AG09319 (cell line): ENCODE results near the gene KCND3.

Source experiments
- DNase-seq: peaks from one replicate; pipeline ENCODE4 v3.0.0-alpha.2; 2010; ENCODE audit warnings: low read depth; ENCODE audit errors: extremely low read depth
- TF ChIP-seq, protein P1 (sequence below): IDR thresholded peaks from 2 replicates; pipeline ENCODE4 v1.5.1; 2011; ENCODE audit warnings: low read depth, mild to moderate bottlenecking, inconsistent platforms, low read length, moderate library complexity

KCND3 gene

DNA sequence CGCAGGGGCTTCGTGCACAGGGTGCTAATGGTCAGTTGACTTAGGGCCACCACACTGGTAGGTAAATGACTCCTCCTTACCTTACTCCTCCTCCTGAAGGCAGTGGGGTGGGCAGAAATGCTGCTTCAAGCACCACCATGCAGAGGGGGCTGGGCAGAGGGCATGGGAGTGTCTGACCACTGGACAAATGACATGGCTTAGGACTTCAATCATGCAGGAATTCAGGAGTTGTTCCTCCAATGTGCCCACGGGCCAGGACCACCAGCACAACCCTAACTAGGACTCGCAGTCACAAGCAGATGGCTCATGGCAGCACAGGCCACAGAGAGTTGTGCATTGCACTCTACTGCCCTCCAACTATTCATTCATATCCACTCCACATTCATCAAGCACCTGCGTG is 65.7 kb downstream of the KCND3 start:
- TF ChIP-seq, protein P1, sequence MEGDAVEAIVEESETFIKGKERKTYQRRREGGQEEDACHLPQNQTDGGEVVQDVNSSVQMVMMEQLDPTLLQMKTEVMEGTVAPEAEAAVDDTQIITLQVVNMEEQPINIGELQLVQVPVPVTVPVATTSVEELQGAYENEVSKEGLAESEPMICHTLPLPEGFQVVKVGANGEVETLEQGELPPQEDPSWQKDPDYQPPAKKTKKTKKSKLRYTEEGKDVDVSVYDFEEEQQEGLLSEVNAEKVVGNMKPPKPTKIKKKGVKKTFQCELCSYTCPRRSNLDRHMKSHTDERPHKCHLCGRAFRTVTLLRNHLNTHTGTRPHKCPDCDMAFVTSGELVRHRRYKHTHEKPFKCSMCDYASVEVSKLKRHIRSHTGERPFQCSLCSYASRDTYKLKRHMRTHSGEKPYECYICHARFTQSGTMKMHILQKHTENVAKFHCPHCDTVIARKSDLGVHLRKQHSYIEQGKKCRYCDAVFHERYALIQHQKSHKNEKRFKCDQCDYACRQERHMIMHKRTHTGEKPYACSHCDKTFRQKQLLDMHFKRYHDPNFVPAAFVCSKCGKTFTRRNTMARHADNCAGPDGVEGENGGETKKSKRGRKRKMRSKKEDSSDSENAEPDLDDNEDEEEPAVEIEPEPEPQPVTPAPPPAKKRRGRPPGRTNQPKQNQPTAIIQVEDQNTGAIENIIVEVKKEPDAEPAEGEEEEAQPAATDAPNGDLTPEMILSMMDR: no peak
- DNase-seq: no peak

DNA sequence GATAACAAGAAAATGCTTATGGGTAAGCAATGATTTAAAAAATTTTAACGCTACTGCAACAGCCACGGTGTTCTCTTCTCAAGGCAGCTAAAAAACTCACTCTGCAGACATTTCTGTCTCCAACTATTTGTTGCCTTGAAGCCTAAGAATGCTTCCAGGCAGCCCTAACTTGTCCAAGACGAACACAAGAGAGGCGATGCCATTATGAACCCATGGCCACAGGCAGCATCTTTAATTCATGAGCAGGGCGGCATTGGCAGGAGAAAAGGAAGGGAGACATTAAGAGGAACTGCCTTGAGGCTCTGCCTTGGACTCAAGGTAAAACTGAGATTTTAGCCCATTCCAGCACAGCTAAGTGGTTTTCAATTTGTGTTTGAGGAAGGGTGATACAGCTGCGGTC is 67.5 kb downstream of the KCND3 start:
- DNase-seq: no peak

DNA sequence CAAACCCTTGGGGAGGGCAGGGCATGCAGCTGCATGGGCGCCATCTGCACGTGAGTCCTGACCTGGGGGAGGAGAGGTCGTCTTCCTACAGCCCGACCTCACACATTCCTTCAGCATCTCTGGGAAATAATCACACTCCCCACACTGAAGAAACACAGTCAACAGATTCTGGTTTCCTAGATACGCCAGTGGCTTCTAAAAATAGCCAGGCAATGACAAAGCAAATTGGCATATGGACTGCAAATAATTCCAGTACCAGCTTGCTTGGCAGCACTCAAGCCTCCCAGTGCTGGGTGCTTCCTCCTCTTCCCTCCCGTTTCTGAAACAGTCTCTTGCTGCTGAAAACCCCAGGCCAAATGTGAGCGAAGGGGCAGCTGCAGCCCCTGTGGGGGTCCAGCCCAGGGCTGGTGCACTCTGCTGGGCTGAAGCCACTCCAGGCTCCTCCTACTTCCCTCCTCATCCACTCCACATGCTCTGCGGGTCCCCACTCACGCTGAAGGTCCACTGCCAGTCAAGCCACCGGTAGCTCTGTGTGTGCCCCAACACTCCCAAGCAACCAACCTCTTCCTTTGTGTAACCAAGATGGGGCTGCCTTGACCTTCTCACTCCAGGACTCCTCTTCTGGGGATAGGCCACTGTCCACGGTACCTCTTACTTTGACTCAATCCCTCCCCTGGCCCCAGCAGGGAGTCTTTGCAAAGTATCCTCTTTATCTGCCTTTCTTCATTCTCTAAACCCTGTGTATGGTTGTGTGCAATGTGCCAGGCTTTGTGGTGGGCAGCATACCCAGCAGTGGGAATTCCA is 69.0 kb downstream of the KCND3 start:
- TF ChIP-seq, protein P1: no peak
- peak; percentile 3 for DNase-seq

More for the DNA sequence above, 67.5 kb downstream of the KCND3 start:
- TF ChIP-seq, protein P1: no peak

DNA sequence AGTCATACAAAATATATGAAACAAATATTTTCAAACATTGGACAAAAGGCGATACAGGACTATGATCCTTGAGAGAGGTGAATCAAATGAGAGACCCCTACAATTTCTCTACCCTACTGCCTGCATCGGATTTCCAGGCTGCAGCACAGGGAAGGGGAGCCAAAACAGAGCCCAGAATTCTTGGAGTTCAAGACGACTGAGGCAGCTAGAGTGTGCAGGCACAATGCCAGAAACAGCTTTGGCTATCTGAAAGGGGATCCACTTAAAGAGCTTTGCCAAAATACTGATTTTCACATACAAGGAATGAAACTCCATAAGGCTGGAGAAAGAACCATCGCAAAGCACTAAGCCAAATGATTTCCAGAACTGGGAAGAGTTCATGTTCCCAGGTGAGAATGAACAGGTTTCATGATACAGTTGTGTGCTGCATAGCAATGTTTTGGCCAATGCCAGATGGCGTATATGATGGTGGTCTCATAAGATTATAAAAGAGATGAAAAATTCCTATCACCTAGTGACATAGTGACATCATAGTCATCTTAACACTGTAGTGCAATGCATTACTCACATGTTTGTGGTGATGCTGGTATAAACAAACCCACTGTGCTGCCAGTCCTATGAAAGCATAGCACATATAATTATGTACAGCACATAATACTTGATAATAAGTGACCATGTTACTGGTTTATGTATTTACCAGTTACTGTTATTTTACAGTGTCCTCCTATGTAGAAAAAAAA is 77.5 kb downstream of the KCND3 start:
- TF ChIP-seq, protein P1: no peak
- DNase-seq: no peak

DNA sequence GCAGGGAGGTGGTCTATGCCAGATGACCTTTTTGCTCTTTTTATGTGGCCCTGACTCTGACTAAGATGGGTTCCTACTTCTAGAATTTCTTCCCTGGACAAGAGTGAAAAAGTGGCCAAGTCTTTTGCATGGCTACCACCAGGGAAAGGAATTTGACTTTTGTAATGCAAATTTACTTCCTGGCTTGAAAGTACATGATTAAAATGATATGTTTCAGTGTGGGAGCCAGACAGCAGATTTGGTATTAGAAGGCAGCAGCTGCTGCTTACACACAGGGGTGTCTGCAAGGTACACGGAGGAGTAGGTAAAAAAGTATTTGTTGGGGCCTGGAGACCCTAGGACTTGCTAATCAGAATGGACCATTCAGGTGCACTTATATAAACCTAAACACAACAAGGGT is 78.4 kb downstream of the KCND3 start:
- TF ChIP-seq, protein P1: no peak
- DNase-seq: no peak

DNA sequence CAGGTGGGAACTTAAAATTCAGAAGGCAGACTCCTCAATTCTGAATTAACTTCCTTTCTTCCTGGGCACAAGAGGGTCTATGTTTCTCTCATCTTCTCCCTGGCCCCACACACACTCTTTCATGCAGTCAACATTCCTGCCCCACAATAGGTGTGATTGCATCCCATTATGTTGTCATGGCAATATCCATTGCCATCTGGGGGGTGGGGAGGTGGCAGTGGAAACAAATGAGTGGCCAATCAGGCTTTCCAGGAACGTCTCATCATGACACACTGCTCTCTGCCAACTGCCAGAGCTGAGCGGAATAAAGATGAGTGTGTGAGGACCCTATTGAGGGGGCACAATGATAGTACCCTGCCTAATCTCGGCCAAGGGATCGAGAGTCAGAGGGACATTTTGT is 80.4 kb downstream of the KCND3 start:
- no peak for DNase-seq
- TF ChIP-seq, protein P1: no peak

DNA sequence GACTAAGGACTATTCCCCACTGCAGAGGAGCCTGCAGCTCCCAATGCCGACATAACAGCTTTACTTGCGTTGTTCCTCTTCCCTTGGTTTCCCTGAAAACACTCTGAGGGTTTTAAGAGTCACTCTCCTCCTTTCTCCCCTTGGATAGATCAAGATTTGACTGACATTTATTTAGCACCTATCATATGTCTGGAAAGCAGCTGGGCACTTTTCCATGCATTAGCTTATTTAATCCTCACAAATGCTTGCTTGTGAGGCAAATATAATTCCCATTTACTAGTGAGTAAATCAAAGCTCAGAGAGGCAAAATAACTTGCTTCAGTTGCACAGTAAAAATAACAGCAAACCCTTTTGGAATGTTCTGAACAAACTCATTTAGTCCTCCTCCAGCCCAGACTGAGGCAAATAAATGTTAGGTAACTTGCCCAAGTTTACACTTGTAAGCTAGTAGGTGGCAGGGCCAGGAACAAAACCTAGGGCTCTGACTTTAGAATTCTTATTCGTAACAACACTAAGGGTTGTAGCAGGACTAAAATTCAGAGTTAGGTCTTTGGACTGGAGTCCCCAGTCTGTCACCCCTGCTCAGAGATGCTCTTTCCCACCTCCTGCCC is 81.4 kb downstream of the KCND3 start:
- DNase-seq: no peak
- TF ChIP-seq, protein P1: no peak
